ENCODE measurements around the gene ZC4H2.
"Not testable (repeated sequence)": the region's sequence is repeated elsewhere in the genome, so short reads cannot be mapped to it uniquely, and the experiment has no call there.

Gene ZC4H2, protein sequence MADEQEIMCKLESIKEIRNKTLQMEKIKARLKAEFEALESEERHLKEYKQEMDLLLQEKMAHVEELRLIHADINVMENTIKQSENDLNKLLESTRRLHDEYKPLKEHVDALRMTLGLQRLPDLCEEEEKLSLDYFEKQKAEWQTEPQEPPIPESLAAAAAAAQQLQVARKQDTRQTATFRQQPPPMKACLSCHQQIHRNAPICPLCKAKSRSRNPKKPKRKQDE

DNA sequence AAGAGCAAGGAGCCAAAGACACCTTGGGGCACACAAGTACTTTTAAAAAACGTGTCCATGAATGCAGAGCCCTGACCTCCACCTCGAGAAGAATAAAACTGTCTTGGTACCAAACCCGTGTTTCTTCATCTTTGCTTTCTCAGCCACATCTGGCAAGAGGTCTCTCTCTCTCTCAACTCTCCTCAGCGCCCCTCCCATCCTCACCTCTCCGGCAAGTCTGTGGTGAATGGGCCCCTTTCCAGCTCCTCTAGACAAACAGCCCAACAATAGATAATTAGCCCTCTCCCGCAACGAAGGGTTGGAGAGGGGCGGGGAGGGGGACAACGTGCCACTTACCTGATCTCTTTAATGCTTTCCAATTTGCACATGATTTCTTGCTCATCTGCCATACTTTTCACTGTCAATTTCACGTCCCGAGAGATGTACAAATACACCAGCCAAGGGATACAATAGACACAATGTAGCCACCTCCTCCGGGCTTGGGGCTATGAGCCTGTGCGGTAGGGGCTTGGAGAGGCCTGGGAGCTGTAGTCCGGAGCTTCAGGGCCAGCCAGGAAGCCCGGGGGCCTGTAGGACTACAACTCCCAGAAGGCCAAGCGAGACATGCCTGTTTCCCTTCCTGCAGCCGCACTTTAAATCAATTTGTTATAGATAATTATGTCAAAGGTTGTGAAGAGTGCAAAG lies at the start of gene ZC4H2:
Gene ZC4H2 (minus strand): TSS at position 462 of the 684 bp plus-strand sequence. CDS start 73 bp downstream, at position 389.
- Histone ChIP-seq H3K36me3 (replicated peaks; ENCODE audit: low read depth, low read length) (no peaks in the 10 kb centered on the region), H3K27me3 (ENCODE audit: low read depth, low read length) (no peaks in the 10 kb centered on the region), H3K79me2 (ENCODE audit: low read length) (no peaks in the 10 kb centered on the region), H3K9ac (ENCODE audit: low read length) (peak within 1 kb of the TSS; percentile 74), H3K4me1 (ENCODE audit: low read length) (no peaks in the 10 kb centered on the region), H3K27ac (ENCODE audit: low read length) (no peak within 1 kb of the TSS), H2AFZ (ENCODE audit: low read depth, low read length) (peak within 1 kb of the TSS; percentile 98), H3K9me3 (ENCODE audit: insufficient read depth, low read length) (no peaks in the 10 kb centered on the region), H3K4me3 (ENCODE audit: low read length) (peak within 1 kb of the TSS; percentile 99), H3K4me2 (ENCODE audit: low read length) (peak within 1 kb of the TSS; percentile 95), H4K20me1 (ENCODE audit: insufficient read depth, low read length) (no peaks in the 10 kb centered on the region)
- no peak for TF ChIP-seq EZH2phosphoT487 (IDR thresholded peaks at IDR 0.05; ENCODE audit: low read depth)
- TF ChIP-seq, protein P1, sequence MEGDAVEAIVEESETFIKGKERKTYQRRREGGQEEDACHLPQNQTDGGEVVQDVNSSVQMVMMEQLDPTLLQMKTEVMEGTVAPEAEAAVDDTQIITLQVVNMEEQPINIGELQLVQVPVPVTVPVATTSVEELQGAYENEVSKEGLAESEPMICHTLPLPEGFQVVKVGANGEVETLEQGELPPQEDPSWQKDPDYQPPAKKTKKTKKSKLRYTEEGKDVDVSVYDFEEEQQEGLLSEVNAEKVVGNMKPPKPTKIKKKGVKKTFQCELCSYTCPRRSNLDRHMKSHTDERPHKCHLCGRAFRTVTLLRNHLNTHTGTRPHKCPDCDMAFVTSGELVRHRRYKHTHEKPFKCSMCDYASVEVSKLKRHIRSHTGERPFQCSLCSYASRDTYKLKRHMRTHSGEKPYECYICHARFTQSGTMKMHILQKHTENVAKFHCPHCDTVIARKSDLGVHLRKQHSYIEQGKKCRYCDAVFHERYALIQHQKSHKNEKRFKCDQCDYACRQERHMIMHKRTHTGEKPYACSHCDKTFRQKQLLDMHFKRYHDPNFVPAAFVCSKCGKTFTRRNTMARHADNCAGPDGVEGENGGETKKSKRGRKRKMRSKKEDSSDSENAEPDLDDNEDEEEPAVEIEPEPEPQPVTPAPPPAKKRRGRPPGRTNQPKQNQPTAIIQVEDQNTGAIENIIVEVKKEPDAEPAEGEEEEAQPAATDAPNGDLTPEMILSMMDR (IDR thresholded peaks at IDR 0.05; ENCODE audit: low read depth, low read length), result no peak

DNA sequence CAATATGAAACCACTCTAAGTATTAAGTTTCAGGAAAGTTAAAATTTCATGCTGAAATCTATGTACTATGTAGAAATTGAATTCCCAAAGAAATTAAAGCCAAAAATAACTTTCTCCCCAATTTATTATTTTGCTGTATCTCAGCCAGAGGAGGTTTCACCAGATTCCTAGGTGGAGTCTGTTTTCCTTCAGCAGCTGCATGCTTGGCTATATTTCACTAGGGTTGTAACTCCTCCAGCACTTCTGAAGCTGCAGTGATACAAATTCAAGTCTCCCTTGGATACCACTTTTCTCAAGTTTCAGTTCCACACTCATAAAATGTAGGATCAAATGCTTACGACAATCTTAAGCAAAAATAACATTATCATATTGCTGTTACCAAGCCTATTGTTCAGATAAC lies 41.2 kb upstream of the ZC4H2 start:
- no peak overlapping the region for H3K4me2 ChIP-seq (ENCODE audit: low read length)
- no peak overlapping the region for H3K27ac ChIP-seq (ENCODE audit: low read length)
- H3K27me3 ChIP-seq (ENCODE audit: low read depth, low read length), result no peaks in the 10 kb centered on the region
- no peaks in the 10 kb centered on the region for H3K4me1 ChIP-seq (ENCODE audit: low read length)
- no peaks in the 10 kb centered on the region for H4K20me1 ChIP-seq (ENCODE audit: insufficient read depth, low read length)
- H3K4me3 ChIP-seq (ENCODE audit: low read length), result no peak overlapping the region
- H3K9ac ChIP-seq (ENCODE audit: low read length), result no peak overlapping the region
- TF ChIP-seq, protein P1 (IDR thresholded peaks at IDR 0.05; ENCODE audit: low read depth, low read length), result no peak
- no peak for TF ChIP-seq EZH2phosphoT487 (IDR thresholded peaks at IDR 0.05; ENCODE audit: low read depth)
- H3K9me3 ChIP-seq (ENCODE audit: insufficient read depth, low read length), result no peaks in the 10 kb centered on the region
- H3K79me2 ChIP-seq (ENCODE audit: low read length), result no peaks in the 10 kb centered on the region
- no peak overlapping the region for H2AFZ ChIP-seq (ENCODE audit: low read depth, low read length)
- H3K36me3 ChIP-seq (replicated peaks; ENCODE audit: low read depth, low read length), result no peaks in the 10 kb centered on the region

DNA sequence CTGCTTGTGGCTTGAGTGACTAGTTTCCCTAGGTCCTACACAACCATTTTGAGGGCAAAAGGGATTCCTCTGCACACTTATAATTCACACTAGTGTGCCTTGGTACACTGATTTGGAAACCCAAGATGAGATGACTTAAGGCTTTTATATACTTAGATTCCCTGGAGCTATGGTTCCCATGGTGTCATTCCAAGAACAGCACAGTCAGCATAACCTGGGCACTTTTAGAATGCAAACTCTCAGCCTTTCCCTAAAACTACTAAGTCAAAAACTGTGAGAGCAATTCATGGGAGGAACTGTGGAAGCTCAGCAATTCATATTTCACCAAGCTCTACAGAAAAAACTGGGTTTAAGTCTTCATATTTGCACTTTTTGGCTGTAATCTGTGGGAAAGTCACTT lies 38.0 kb upstream of the ZC4H2 start:
- Histone ChIP-seq H4K20me1 (ENCODE audit: insufficient read depth, low read length) (no peaks in the 10 kb centered on the region), H3K4me2 (ENCODE audit: low read length) (no peak overlapping the region), H3K36me3 (replicated peaks; ENCODE audit: low read depth, low read length) (no peaks in the 10 kb centered on the region), H2AFZ (ENCODE audit: low read depth, low read length) (no peak overlapping the region), H3K4me3 (ENCODE audit: low read length) (no peak overlapping the region), H3K9ac (ENCODE audit: low read length) (no peak overlapping the region), H3K9me3 (ENCODE audit: insufficient read depth, low read length) (no peaks in the 10 kb centered on the region), H3K27me3 (ENCODE audit: low read depth, low read length) (no peaks in the 10 kb centered on the region), H3K4me1 (ENCODE audit: low read length) (no peaks in the 10 kb centered on the region), H3K79me2 (ENCODE audit: low read length) (no peaks in the 10 kb centered on the region), H3K27ac (ENCODE audit: low read length) (no peak overlapping the region)
- TF ChIP-seq EZH2phosphoT487 (IDR thresholded peaks at IDR 0.05; ENCODE audit: low read depth), result no peak
- TF ChIP-seq, protein P1 (IDR thresholded peaks at IDR 0.05; ENCODE audit: low read depth, low read length), result no peak

DNA sequence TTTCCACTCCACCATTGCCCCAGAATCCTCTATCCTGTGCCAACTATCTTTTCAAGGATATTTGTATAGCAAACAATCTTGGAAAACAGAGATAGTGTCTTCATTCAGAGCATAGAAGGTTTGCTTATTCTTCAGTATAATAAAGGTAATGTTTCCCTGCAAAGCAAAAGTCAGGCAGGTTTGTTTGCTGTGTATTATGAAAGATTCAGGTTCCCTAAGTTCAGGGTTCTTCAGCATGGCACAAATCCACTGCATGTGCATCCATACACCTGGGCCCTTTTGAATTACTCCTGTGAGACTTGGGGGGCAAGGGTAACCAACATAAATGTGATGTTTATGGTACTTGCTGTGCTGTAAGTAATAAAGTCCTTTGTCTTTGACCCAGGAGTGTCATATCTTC lies 33.2 kb upstream of the ZC4H2 start:
- Histone ChIP-seq H3K4me2 (ENCODE audit: low read length) (no peak overlapping the region), H3K36me3 (replicated peaks; ENCODE audit: low read depth, low read length) (no peaks in the 10 kb centered on the region), H4K20me1 (ENCODE audit: insufficient read depth, low read length) (no peaks in the 10 kb centered on the region), H3K9me3 (ENCODE audit: insufficient read depth, low read length) (no peaks in the 10 kb centered on the region), H3K4me3 (ENCODE audit: low read length) (no peak overlapping the region), H3K4me1 (ENCODE audit: low read length) (no peaks in the 10 kb centered on the region), H3K9ac (ENCODE audit: low read length) (no peak overlapping the region), H2AFZ (ENCODE audit: low read depth, low read length) (no peak overlapping the region), H3K27ac (ENCODE audit: low read length) (no peak overlapping the region), H3K79me2 (ENCODE audit: low read length) (no peaks in the 10 kb centered on the region), H3K27me3 (ENCODE audit: low read depth, low read length) (no peaks in the 10 kb centered on the region)
- TF ChIP-seq EZH2phosphoT487 (IDR thresholded peaks at IDR 0.05; ENCODE audit: low read depth), result no peak
- TF ChIP-seq, protein P1 (IDR thresholded peaks at IDR 0.05; ENCODE audit: low read depth, low read length), result no peak

DNA sequence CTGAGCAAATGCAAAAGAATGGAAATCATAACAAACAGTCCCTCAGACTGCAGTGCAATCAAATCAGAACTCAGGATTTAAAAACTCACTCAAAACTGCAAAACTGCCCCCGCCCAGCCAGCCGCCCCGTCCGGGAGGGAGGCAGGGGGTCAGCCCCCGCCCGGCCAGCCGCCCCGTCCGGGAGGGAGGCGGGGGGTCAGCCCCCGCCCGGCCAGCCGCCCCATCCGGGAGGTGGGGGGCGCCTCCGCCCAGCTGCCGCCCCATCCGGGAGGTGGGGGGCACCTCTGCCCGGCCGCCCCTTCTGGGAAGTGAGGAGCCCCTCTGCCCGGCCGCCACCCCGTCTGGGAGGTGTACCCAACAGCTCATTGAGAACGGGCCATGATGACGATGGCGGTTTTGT lies 26.0 kb upstream of the ZC4H2 start:
- not testable (repeated sequence) for H3K4me1 ChIP-seq (ENCODE audit: low read length); H3K36me3 ChIP-seq (replicated peaks; ENCODE audit: low read depth, low read length); H3K79me2 ChIP-seq (ENCODE audit: low read length); H3K4me3 ChIP-seq (ENCODE audit: low read length); H3K4me2 ChIP-seq (ENCODE audit: low read length); H3K9me3 ChIP-seq (ENCODE audit: insufficient read depth, low read length); H3K27ac ChIP-seq (ENCODE audit: low read length); H4K20me1 ChIP-seq (ENCODE audit: insufficient read depth, low read length); H2AFZ ChIP-seq (ENCODE audit: low read depth, low read length); H3K27me3 ChIP-seq (ENCODE audit: low read depth, low read length); H3K9ac ChIP-seq (ENCODE audit: low read length)
